Psoas muscle (tissue), 8 donors: ENCODE data around the gene S100A8. TPM values are rescaled to one million over a fixed set of nuclear protein-coding genes. Genes with fewer than 3 reads are reported as not detected.

Experiments
- ATAC-seq, 4 donors: fragments of 200-7000 bp; cut with Tn5 transposase; one replicate each; pipeline ENCODE4 v1.9.1; 2020; ENCODE audit warnings: moderate library complexity in 3 of 4, mild to moderate bottlenecking in 2 of 4
- DNase-seq, 2 donors: peaks; one replicate each; pipeline ENCODE4 v3.0.0-alpha.2; 2020
- H3K27ac ChIP-seq: fragments of 200-600 bp; one replicate; pipeline ENCODE4 v1.8.0; 2022
- H3K27me3 ChIP-seq, 3 donors: fragments of 200-600 bp in 1 of 3; one replicate each; pipeline versions ENCODE4 v1.6.1 to v1.8.0; 2013 to 2022; ENCODE audit warnings: low read length in 2 of 3, mild to moderate bottlenecking in 2 of 3, moderate library complexity in 1 of 3; ENCODE audit not compliant: insufficient read depth in 3 of 3
- H3K36me3 ChIP-seq, 2 donors: fragments of 200-600 bp in 1 of 2; one replicate each; pipeline versions ENCODE4 v1.6.1 to v1.8.0; 2013 to 2022; ENCODE audit warnings: low read depth in 1 of 2, mild to moderate bottlenecking in 1 of 2, moderate library complexity in 1 of 2; ENCODE audit not compliant: insufficient read depth in 1 of 2
- H3K4me1 ChIP-seq: fragments of 200-600 bp; one replicate; pipeline ENCODE4 v1.8.0; 2022
- H3K4me3 ChIP-seq: fragments of 200-600 bp; one replicate; pipeline ENCODE4 v1.8.0; 2022; ENCODE audit warnings: mild to moderate bottlenecking
- H3K9me3 ChIP-seq: fragments of 200-600 bp; one replicate; pipeline ENCODE4 v1.8.0; 2022
- CTCF ChIP-seq: fragments of 200-600 bp; IDR thresholded peaks from one replicate; pipeline ENCODE4 v1.8.0; 2022; ENCODE audit warnings: antibody characterized with exemption
- WGBS, 3 donors: extraction: QIAGEN DNeasy Blood & Tissue Kit; methylation state at CpG; one replicate each; pipeline versions ENCODE4 v1.1.6 to v1.1.7; 2013; 5-methylcytosine and 5-hydroxymethylcytosine counted together
- intact Hi-C, 2 donors: fragments of 100-400 bp; cut with DNase I; formaldehyde crosslinking; loops; one replicate each; pipeline versions ENCODE4 v1.11.0 to v1.14.2; 2022
- polyA plus RNA-seq, 3 donors: library from polyadenylated mRNA; stranded (reverse); fragments of 200-250 nt; gene quantifications; one replicate each; pipeline ENCODE4 v1.2.3, GENCODE V29; 2013
- total RNA-seq, 4 donors: library from RNA; stranded (reverse); fragmentation: NEBNext Ultra II Directional in 2 of 4; extraction: Animal tissue kit (Norgen Biotek cat#: 25700) in 2 of 4; gene quantifications; one replicate each; pipeline versions ENCODE4 v1.2.1 to v1.2.4, GENCODE V29; 2021 to 2023
- donor health status: healthy with polysubstance abuse.
- donor health status: DM: no; HTN: no; CAD: no; lungs with moderate emphysema.
- donor health status: Bipolar disorder and iron deficiency.
- donor health status: healthy.
- donor health status: DM: yes; HTN: yes; CAD: no.
- donor health status: DM: no; HTN: no; CAD: no.
- donor health status: DM: no; HTN: no; CAD: no.
- donor health status: DM: yes; HTN: yes; CAD: no.

Gene S100A8
- total and polyA plus RNA-seq, 7 donors, result 16.8 to 57.0 (median 30.6) TPM

GRCh38 chr1:153367090-153367489, 23.8 kb downstream of the S100A8 start:
- ATAC-seq (no peak), DNase-seq (no peak)
- Histone ChIP-seq H3K27me3 (no peaks in the 10 kb centered on the region), H3K27ac (no peak overlapping the region), H3K4me1 (no peaks in the 10 kb centered on the region), H3K36me3 (no peaks in the 10 kb centered on the region), H3K9me3 (no peaks in the 10 kb centered on the region), H3K4me3 (no peak overlapping the region)
- WGBS, 3 donors, result 41 to 64% (median 63%) methylated on average over 2 of the region's 2 CpGs
- no peak for TF ChIP-seq CTCF
- intact Hi-C loops, result no loop called here

- Histone ChIP-seq H3K27ac (no peak overlapping the region), H3K36me3 (no peaks in the 10 kb centered on the region), H3K9me3 (no peaks in the 10 kb centered on the region), H3K4me1 (no peaks in the 10 kb centered on the region), H3K4me3 (no peak overlapping the region), H3K27me3 (no peaks in the 10 kb centered on the region)
- intact Hi-C loops, result no loop called here
- no peak for TF ChIP-seq CTCF
- 66 to 73% (median 69%) methylated on average over 6 of the region's 6 CpGs for WGBS, 3 donors
- DNase-seq (no peak), ATAC-seq (no peak)
Observed at GRCh38 chr1:153366261-153366660, 24.6 kb downstream of the S100A8 start.

GRCh38 chr1:153365696-153366095, 25.2 kb downstream of the S100A8 start:
- intact Hi-C loops, result no loop called here
- no peak overlapping the region for H3K27ac ChIP-seq
- ATAC-seq (no peak), DNase-seq (no peak)
- H3K4me3 ChIP-seq, result no peak overlapping the region
- TF ChIP-seq CTCF, result no peak
- H3K36me3 ChIP-seq, result no peaks in the 10 kb centered on the region
- no peaks in the 10 kb centered on the region for H3K27me3 ChIP-seq
- 51 to 57% (median 56%) methylated on average over 8 of the region's 8 CpGs for WGBS, 3 donors
- H3K4me1 ChIP-seq, result no peaks in the 10 kb centered on the region
- no peaks in the 10 kb centered on the region for H3K9me3 ChIP-seq

GRCh38 chr1:153364766-153365666, 25.9 kb downstream of the S100A8 start:
- intact Hi-C loops, result no loop called here
- no peaks in the 10 kb centered on the region for H3K9me3 ChIP-seq
- peak; percentile 42 to 84 (median 57) for ATAC-seq
- no peak for TF ChIP-seq CTCF
- no peaks in the 10 kb centered on the region for H3K36me3 ChIP-seq
- no peaks in the 10 kb centered on the region for H3K27me3 ChIP-seq
- no peak for DNase-seq
- no peak overlapping the region for H3K4me3 ChIP-seq
- 63 to 65% (median 64%) methylated on average over 12 of the region's 12 CpGs for WGBS, 3 donors
- no peak overlapping the region for H3K27ac ChIP-seq
- H3K4me1 ChIP-seq, result no peaks in the 10 kb centered on the region
